ENCODE results near the gene HIF3A. TPM values are rescaled to one million over a fixed set of nuclear protein-coding genes. Genes with fewer than 3 reads are reported as not detected.

HIF3A gene
- total and polyA plus RNA-seq, 8 donors = 17.6 to 235 (median 102) TPM

DNA sequence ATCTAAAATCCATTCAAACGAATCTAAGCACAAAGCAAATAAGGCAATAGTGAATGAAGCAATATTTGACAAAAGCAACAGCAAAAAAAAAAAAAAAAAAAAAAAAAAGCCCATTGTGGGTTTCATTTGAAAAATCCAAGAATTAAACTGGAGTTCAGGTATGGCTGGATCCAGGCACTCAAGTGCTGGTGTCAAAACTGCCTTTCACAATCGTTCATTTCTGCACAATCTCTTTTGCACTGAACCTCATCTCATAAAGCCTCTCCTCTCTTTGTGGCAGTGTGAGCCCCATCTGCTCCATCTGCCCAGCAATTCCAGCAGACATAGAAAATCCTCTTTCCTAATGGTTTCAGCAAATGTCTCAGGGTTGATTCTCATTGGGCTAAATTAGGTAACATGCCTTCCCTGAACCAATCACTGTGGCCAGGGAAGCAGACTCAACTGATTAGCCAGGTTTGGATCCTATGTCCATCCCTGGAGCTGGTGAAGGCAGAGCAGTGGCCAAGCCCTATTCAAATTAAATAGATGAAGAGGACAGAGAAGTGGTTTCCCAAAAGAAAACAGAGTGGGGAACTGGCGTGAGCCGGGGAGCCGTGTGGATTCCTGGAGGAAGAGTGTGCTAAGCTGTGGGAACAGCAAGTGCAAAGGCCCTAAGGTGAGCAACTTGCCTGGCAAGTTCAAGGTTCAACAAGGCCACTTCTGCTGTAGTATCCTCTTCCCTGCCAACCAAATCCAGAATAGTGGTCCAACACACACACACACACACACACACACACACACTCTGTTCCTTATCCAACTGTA, 1.2 kb upstream of the HIF3A start:
- no peak for DNase-seq
- 54 to 65% (median 57%) methylated on average over 5 of the region's 5 CpGs for WGBS, 5 donors
- intact Hi-C loops (cut with DNase I; ENCODE audit: low total_unique reads) = no loop called here
- Histone ChIP-seq H3K4me3 (no peak overlapping the region), H3K27me3 (peaks cover 0 to 19% (median 0%) of the 10 kb centered on the region in 3 donors), H3K36me3 (no peaks in the 10 kb centered on the region), H3K9me3 (peaks cover 0 to 2% (median under 1%) of the 10 kb centered on the region in 4 donors), H3K4me1 (peaks cover 44 to 48% (median 44%) of the 10 kb centered on the region in 4 donors), H3K27ac (peak overlapping the region in 4 of 5 donors; percentile 91 to 95 (median 94))
- TF ChIP-seq EP300 (IDR thresholded peaks at IDR 0.05) = no peak
- no peak for TF ChIP-seq POLR2AphosphoS5 (IDR thresholded peaks at IDR 0.05)
- TF ChIP-seq POLR2A (IDR thresholded peaks at IDR 0.05) = no peak
- TF ChIP-seq, protein P1, sequence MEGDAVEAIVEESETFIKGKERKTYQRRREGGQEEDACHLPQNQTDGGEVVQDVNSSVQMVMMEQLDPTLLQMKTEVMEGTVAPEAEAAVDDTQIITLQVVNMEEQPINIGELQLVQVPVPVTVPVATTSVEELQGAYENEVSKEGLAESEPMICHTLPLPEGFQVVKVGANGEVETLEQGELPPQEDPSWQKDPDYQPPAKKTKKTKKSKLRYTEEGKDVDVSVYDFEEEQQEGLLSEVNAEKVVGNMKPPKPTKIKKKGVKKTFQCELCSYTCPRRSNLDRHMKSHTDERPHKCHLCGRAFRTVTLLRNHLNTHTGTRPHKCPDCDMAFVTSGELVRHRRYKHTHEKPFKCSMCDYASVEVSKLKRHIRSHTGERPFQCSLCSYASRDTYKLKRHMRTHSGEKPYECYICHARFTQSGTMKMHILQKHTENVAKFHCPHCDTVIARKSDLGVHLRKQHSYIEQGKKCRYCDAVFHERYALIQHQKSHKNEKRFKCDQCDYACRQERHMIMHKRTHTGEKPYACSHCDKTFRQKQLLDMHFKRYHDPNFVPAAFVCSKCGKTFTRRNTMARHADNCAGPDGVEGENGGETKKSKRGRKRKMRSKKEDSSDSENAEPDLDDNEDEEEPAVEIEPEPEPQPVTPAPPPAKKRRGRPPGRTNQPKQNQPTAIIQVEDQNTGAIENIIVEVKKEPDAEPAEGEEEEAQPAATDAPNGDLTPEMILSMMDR (IDR thresholded peaks at IDR 0.05) = no peak

DNA sequence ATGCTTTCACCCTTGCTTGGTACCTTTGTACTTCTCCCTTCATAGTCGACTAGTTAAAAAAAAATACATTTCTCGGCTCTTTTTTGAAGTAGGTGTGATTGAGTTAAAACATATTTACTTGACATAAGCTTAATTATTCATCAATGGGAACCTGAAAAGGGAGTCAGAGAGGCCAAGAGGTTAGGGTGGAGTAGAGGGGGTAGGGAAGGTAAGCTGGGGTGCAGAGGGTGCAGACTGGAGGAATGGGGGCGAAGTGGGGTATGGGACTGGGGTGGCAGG, 701 bp upstream of the HIF3A start:
- peak in 1 of 2 donors; percentile 67 for DNase-seq
- Histone ChIP-seq H3K4me1 (peaks cover 46 to 52% (median 49%) of the 10 kb centered on the region in 4 donors), H3K9me3 (no peaks in the 10 kb centered on the region), H3K27ac (peak overlapping the region in 4 of 5 donors; percentile 91 to 95 (median 94)), H3K27me3 (peaks cover 0 to 19% (median 0%) of the 10 kb centered on the region in 3 donors), H3K36me3 (no peaks in the 10 kb centered on the region), H3K4me3 (peak overlapping the region in 1 of 4 donors; percentile 53)
- intact Hi-C loops (cut with DNase I; ENCODE audit: low total_unique reads) = no loop called here
- 30 to 46% (median 33%) methylated on average over 3 of the region's 3 CpGs for WGBS, 5 donors
- TF ChIP-seq POLR2A (IDR thresholded peaks at IDR 0.05) (no peak), POLR2AphosphoS5 (IDR thresholded peaks at IDR 0.05) (no peak), EP300 (IDR thresholded peaks at IDR 0.05) (no peak)
- TF ChIP-seq, protein P1 (IDR thresholded peaks at IDR 0.05) = no peak

DNA sequence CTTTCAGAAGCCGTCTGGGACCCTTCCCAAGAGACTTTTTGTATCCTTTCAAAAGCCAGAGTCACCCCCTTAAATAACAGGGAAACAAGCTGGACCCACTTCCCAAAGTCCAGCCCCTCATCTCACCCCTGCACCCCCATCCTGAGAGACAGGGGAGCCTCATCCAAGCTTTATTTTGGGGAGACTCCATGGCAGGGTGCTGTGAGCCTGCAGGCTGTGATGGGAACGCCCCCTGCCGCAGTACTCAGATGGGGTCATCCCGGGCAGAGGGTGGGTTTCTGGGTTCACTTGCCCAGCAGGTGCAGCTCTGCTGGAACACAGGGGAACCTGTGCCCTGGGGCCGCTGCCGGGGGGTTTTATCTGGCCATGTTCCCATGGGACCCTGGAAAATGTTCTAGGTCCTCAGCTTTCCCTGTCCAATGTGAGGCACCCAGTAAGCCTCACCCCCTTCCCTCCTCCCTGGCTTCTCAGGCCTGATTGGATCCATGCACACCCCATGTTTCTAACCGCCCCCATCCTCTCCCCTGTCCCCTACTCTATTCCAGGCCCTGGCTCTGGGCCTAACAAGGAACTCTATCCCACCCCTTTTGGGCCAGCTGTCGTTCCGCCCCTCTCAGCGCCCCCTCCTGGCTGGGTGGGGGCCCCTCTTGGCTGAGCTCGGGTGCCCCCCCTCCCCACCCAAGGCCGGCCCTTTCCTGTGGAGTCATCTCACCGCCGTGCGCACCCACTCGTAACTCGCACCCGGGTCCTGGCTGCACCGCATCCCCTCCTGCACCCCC, 1.0 kb downstream of the HIF3A start:
- peaks cover 59 to 68% (median 66%) of the 10 kb centered on the region in 4 donors for H3K4me1 ChIP-seq
- H3K27ac ChIP-seq = peak overlapping the region; percentile 91 to 95 (median 94)
- DNase-seq = peak; percentile 50 to 93
- intact Hi-C loops (cut with DNase I; ENCODE audit: low total_unique reads) = no loop called here
- TF ChIP-seq POLR2AphosphoS5 (IDR thresholded peaks at IDR 0.05) = peak in 2 of 3 donors; percentile 40 to 75
- TF ChIP-seq, protein P1 (IDR thresholded peaks at IDR 0.05) = peak in 2 of 7 experiments; percentile 17 to 41
- no peak for TF ChIP-seq POLR2A (IDR thresholded peaks at IDR 0.05)
- TF ChIP-seq EP300 (IDR thresholded peaks at IDR 0.05) = no peak
- no peaks in the 10 kb centered on the region for H3K36me3 ChIP-seq
- WGBS, 5 donors = 18 to 34% (median 26%) methylated on average over 9 to 19 of the region's 19 CpGs
- H3K9me3 ChIP-seq = no peaks in the 10 kb centered on the region
- peak overlapping the region; percentile 51 to 59 (median 53) for H3K4me3 ChIP-seq
- H3K27me3 ChIP-seq = peaks cover 0 to 19% (median 0%) of the 10 kb centered on the region in 3 donors

DNA sequence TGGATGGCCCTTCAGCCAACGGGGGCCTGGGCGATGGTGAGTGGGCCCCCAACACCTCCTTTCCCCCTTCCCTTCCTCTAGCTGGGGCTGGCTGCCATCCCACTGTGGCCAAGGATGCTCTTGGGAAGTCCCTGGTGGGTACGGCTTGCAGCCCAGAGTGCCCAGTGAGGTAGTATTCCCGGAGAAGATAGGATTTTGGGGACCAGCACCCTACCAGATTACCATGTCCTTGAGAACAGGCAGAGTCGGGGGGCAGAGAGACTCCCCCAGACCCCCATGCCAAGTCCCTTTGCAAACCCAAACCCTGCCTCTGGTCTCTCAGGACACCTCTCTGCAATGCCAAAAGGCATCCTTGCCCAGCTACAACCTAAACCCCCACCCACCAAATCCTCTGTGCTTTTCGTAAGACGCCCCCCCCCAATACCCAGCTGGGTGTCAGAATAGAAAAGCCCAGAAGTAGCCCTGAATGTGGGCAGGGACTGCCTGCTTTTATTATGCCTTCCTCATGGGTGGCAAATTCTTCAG, 1.7 kb downstream of the HIF3A start:
- no peak for DNase-seq
- H3K4me1 ChIP-seq = peaks cover 65 to 74% (median 73%) of the 10 kb centered on the region in 4 donors
- peak overlapping the region; percentile 91 to 95 (median 94) for H3K27ac ChIP-seq
- peak overlapping the region; percentile 51 to 59 (median 53) for H3K4me3 ChIP-seq
- H3K36me3 ChIP-seq = peaks cover 0 to 3% (median under 1%) of the 10 kb centered on the region in 4 donors
- peaks cover 0 to 19% (median 0%) of the 10 kb centered on the region in 3 donors for H3K27me3 ChIP-seq
- H3K9me3 ChIP-seq = no peaks in the 10 kb centered on the region
- WGBS, 5 donors = 8 to 21% (median 14%) methylated on average over 5 to 7 of the region's 7 CpGs
- intact Hi-C loops (cut with DNase I; ENCODE audit: low total_unique reads) = no loop called here
- TF ChIP-seq POLR2A (IDR thresholded peaks at IDR 0.05) (peak in 1 of 4 donors; percentile 5), EP300 (IDR thresholded peaks at IDR 0.05) (no peak), POLR2AphosphoS5 (IDR thresholded peaks at IDR 0.05) (no peak)
- TF ChIP-seq, protein P1 (IDR thresholded peaks at IDR 0.05) = peak in 1 of 7 experiments; percentile 2

All from stomach (tissue), 9 donors.